Right renal cortex interstitium (tissue), 3 donors: ENCODE measurements around the gene CACNA2D3. TPM values are rescaled to one million over a fixed set of nuclear protein-coding genes. Genes with fewer than 3 reads are reported as not detected.

ENCODE experiments used
- DNase-seq, 3 donors: peaks; one replicate each; pipeline ENCODE4 v3.0.0-alpha.2; 2013; ENCODE audit warnings: low read depth in 3 of 3, low spot score in 2 of 3
- polyA plus RNA-seq, 3 donors: library from polyadenylated mRNA; unstranded; fragments of 120-200 nt; gene quantifications; one replicate each; pipeline ENCODE4 v1.2.1, GENCODE V29; 2013; ENCODE audit not compliant: insufficient read length in 3 of 3

CACNA2D3 gene
- polyA plus RNA-seq, 3 donors = 1.4 to 1.8 (median 1.6) TPM

GRCh38 chr3:54262541-54262940, 140.2 kb downstream of the CACNA2D3 start:
- no peak for DNase-seq

GRCh38 chr3:54262946-54263345, 140.6 kb downstream of the CACNA2D3 start:
- DNase-seq = no peak

GRCh38 chr3:54264050-54264449, 141.7 kb downstream of the CACNA2D3 start:
- DNase-seq = no peak

GRCh38 chr3:54270816-54271526, 148.6 kb downstream of the CACNA2D3 start:
- no peak for DNase-seq

GRCh38 chr3:54273791-54274190, 151.4 kb downstream of the CACNA2D3 start:
- no peak for DNase-seq

- DNase-seq = no peak
Observed at GRCh38 chr3:54274607-54275006, 152.3 kb downstream of the CACNA2D3 start.

GRCh38 chr3:54279005-54279583, 156.7 kb downstream of the CACNA2D3 start:
- DNase-seq = no peak

GRCh38 chr3:54283470-54283869, 161.1 kb downstream of the CACNA2D3 start:
- DNase-seq = no peak

GRCh38 chr3:54294214-54294613, 171.9 kb downstream of the CACNA2D3 start:
- DNase-seq = no peak

- DNase-seq = no peak
Observed at GRCh38 chr3:54296531-54296930, 174.2 kb downstream of the CACNA2D3 start.

GRCh38 chr3:54299169-54299935, 177.0 kb downstream of the CACNA2D3 start:
- DNase-seq = no peak

GRCh38 chr3:54303517-54304375, 181.4 kb downstream of the CACNA2D3 start:
- DNase-seq = no peak

GRCh38 chr3:54304877-54305276, 182.5 kb downstream of the CACNA2D3 start:
- DNase-seq = no peak

GRCh38 chr3:54305409-54306099, 183.2 kb downstream of the CACNA2D3 start:
- no peak for DNase-seq

- no peak for DNase-seq
Observed at GRCh38 chr3:54307566-54308180, 185.3 kb downstream of the CACNA2D3 start.

- DNase-seq = no peak
Observed at GRCh38 chr3:54309601-54310000, 187.2 kb downstream of the CACNA2D3 start.

GRCh38 chr3:54311211-54311747, 188.9 kb downstream of the CACNA2D3 start:
- DNase-seq = no peak

- DNase-seq = no peak
Observed at GRCh38 chr3:54312156-54312899, 190.0 kb downstream of the CACNA2D3 start.

- no peak for DNase-seq
Observed at GRCh38 chr3:54313418-54313817, 191.1 kb downstream of the CACNA2D3 start.
